Astrocyte of the cerebellum (primary cell): ENCODE results near the gene MVB12A.

Experiments
- DNase-seq: peaks from one replicate; pipeline ENCODE4 v3.0.0-alpha.2; 2011; ENCODE audit warnings: low read depth
- H3K4me3 ChIP-seq: 2 replicates; pipeline ENCODE4 v1.5.1; 2011; ENCODE audit warnings: mild to moderate bottlenecking, low read depth, low read length, moderate library complexity
- in situ Hi-C: cut with HindIII; loops from 2 replicates; pipeline ENCODE4 v1.10.0; 2017; ENCODE audit warnings: low sequenced_read_pairs
- TF ChIP-seq, protein P1 (sequence below): IDR thresholded peaks from 2 replicates; pipeline ENCODE4 v1.5.1; 2012; ENCODE audit warnings: low read length, low read depth, moderate library complexity, mild to moderate bottlenecking; ENCODE audit errors: missing control alignments

The MVB12A gene

DNA sequence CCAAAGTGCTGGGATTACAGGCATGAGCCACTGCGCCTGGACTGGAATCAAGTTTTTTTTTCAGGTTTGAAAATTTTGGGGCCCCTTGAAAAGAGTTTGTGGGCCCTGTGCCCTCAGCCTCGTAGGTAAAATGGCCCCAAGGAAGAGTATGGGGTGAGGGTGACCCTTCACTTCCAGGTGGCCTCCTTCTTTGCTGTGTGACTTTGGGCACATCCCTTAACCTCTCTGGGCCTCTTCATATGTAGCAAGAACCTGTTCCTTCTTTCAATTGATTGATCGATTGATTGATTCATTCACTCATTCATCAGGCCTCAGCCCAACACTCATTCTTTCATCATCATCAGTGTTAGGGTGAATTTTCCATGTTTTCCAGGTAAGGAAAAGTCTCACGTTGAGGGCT lies 32.0 kb downstream of the MVB12A start:
- TF ChIP-seq, protein P1, sequence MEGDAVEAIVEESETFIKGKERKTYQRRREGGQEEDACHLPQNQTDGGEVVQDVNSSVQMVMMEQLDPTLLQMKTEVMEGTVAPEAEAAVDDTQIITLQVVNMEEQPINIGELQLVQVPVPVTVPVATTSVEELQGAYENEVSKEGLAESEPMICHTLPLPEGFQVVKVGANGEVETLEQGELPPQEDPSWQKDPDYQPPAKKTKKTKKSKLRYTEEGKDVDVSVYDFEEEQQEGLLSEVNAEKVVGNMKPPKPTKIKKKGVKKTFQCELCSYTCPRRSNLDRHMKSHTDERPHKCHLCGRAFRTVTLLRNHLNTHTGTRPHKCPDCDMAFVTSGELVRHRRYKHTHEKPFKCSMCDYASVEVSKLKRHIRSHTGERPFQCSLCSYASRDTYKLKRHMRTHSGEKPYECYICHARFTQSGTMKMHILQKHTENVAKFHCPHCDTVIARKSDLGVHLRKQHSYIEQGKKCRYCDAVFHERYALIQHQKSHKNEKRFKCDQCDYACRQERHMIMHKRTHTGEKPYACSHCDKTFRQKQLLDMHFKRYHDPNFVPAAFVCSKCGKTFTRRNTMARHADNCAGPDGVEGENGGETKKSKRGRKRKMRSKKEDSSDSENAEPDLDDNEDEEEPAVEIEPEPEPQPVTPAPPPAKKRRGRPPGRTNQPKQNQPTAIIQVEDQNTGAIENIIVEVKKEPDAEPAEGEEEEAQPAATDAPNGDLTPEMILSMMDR, result no peak
- in situ Hi-C loops, result no loop called here
- no peak overlapping the region for H3K4me3 ChIP-seq
- no peak for DNase-seq

DNA sequence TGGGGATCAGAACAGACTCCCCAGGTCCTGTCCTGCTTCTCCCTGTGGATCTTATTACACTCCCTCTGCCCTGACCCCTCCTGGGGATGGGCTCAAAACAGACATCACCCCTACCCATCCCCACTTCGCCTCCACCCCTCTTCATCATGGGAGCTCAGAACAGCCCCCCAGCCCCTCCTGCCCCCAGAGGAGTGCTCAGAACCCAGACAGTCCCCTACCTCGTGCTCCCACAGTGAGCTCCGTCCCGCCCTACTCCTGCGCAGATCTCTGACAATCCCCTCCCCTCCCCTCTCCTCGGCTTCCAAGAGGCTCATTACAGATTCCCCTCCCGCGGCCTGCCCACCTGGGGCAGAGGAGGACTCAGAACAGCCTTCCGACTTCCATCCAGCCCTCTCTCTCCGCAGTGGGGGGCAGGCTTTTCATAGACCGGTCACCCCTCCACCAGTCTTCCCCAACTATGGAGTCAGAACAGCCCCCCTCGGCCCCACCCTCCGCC lies 34.8 kb downstream of the MVB12A start:
- TF ChIP-seq, protein P1, result no peak
- H3K4me3 ChIP-seq, result no peak overlapping the region
- in situ Hi-C loops, result no loop called here
- DNase-seq, result no peak

DNA sequence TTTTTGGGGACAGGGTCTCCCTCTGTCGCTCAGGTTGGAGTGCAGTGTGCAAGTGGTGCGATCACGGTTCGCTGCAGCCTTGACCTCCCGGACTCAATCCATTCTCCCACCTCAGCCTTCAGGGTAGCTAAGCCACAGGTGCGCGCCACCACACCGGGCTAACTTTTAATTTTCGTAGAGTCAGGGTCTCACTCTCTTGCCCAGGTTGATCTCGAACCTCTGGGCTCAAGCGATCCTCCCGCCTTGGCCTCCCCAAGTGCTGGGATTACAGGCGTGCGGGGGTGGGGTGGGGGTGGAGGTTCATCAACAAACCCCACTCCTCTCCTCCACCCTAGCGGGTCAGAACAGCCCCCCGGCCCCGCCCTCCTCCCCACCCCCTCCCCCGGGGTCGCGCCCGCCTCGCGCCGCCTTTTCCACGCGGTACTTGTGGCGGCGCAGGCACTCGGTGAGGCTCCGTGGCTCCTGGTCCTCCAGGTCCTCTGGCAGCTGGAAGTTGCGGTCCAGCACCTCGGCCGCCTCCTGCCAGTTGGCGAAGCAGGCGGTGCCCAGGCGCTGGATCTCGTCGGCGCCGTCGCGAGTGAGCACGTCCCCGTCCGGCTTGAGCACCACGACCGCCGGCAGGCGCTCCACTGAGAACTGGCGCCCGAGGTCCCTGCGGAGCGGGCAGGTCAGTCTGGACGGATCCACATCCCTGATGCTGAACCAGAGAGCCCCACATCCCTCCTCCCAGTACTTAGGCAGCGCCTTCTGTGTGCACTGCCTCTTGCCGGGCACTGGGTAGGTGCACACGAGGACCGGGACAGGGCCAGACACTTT lies 35.7 kb downstream of the MVB12A start:
- TF ChIP-seq, protein P1, result no peak
- DNase-seq, result no peak
- in situ Hi-C loops, result no loop called here
- H3K4me3 ChIP-seq, result no peak overlapping the region

DNA sequence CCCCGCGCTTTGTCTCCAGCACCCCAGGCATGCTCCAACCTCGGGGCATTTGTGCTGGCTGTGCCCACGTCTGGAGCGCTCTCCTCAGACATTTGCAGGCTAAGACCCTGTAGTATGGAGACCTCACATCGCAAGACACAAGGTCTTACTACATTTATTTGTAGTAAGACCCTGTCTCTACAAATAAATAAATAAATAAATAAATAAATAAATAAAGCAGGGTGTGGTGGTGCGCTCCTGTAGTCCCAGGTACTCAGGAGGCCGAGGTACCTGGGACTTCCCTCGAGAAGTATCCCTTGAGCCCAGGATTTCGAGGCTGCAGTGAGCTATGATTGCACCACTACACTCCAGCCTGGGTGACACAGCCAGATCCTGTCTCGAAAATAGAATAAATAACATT lies 36.3 kb downstream of the MVB12A start:
- in situ Hi-C loops, result no loop called here
- H3K4me3 ChIP-seq, result no peak overlapping the region
- no peak for DNase-seq
- TF ChIP-seq, protein P1, result no peak

DNA sequence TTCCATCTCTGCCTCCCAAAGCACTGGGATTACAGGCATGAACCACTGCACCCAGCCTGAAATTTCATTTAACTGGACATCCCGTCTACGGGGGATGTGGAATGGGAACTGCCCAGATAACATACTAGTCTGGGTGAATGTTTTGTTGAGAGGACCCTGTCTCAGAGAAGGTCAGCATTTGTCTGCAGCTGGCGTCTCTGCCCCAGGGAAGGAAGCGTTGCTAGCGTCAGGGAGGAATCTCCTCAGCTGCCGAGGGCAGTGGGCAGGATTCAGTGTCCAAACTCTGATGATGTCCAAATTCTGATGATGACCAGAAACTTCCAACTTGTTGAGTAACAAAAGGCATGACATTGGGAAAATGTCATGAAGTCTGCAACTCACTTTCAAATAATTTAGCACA lies 37.8 kb downstream of the MVB12A start:
- no peak overlapping the region for H3K4me3 ChIP-seq
- no peak for DNase-seq
- in situ Hi-C loops, result no loop called here
- TF ChIP-seq, protein P1, result no peak

DNA sequence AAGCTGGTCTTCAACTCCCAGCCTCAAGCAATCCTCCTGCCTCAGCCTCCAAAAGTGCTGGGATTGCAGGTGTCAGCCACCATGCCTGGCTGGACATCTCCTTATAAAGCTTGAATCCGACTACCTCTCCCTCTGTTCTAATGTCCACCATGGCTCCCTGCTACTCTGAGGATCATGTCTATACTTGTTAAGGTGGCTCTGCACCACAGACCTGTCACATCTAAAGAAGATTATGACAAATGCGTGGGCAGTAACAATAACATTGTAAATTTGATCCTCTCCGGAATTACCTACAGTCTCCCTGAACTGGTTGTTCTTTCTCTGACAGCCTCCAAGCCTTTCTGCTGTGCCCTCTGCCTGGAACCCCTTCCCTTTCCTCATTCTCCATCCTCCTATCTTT lies 39.1 kb downstream of the MVB12A start:
- no peak for DNase-seq
- in situ Hi-C loops, result no loop called here
- TF ChIP-seq, protein P1, result no peak
- no peak overlapping the region for H3K4me3 ChIP-seq
